ENCODE data around the gene TET2.

The TET2 gene

GRCh38 chr4:105146276-105147015 is at the start of gene TET2:
TSS of gene TET2 (plus strand) at chr4:105146876. CDS start at chr4:105233943, 87,067 bp downstream.
- DNase-seq (ENCODE audit: low spot score), result peak; percentile 75

- no peak for DNase-seq (ENCODE audit: low spot score)
Observed at GRCh38 chr4:105102016-105102415, 44.7 kb upstream of the TET2 start.

DNA sequence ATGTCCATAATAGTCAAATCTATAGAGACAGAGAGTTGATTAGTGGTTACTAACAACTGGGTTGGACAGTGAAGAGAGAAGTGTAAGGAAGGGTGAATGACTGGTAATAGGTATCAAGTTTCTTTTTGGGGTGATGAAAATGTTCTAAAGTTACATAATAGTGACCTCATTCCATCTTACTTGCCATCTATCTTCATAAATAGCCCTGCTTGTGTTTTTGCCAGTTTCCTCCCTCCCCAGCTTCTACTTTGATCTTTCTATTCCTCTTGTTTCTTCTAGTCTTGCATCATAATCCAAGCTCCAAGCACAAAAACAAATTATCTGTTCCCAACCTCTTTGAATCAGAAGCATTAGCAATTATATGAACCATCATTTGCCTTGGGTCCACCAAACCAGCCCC is 40.2 kb upstream of the TET2 start:
- DNase-seq (ENCODE audit: low spot score), result no peak

DNA sequence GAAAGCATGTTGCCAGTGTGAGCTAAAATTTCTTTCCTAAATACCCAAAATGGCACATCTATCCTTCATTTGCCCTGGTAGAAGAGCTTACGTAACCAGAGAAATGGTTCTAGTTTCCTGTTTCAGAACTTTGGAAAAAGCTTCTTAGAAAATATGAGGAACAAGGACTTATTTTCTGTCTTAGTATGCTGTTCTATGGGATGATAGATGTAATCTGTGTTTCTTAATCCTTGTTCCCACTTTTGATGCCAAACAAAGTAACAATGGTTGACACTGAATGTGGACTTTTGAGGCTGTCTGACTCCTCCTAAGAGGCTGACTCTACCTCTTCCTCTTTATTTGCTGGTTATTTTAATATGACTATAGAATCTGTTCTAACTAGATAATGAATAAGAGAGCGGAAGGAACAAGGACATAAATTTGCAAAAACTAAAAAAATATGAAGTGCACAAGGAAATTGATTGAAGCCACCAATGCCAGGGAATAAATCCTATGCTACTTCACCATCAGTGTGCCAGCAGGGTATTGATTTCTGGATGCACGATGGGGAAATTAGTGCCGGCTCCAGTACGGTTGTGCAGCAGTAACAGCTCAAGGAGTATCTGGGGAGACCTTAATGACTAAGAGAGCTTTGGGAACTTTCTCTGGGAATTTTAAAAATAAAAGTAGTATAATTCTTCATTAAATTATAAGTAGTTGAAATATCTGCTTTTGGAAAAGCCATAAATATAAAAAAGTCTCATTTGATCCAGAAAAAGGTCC is 39.4 kb upstream of the TET2 start:
- DNase-seq (ENCODE audit: low spot score), result no peak

DNA sequence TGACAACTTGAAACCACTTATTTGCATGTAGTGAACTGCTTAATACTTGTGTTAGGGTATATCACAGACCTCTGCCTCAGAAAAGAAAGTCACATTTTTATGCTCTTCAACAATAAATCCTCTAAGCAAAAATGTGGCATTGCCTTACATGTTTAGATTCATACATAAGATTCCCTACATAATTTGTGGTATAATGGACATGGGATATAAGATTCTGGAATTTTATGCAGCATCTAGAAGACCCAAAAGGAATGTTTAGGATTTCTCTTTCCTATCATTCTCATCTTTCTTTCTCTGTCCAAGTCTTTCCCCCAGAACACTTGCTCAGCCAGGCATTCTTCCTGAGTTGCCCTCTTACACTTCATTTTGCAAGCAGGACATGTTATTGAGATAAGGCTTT is 37.7 kb upstream of the TET2 start:
- no peak for DNase-seq (ENCODE audit: low spot score)

DNA sequence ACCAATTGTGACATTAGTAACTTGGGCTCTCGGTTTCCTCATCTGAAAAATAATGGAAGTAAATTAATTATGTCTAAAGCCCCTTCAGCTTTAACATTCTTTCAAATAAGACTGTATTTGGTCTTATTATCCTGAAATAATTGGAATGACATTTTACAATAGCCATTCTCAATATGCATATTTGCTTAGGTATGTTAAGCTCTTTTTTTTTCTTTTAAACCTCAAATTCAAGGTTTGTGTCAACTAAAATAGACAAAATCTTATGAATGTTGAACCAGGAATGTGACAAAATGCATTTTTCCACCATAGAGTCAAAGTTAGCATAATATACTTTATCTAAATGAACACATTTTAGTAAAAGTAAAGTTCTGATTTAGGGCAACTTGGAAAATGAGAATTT is 34.4 kb upstream of the TET2 start:
- DNase-seq (ENCODE audit: low spot score), result no peak

DNA sequence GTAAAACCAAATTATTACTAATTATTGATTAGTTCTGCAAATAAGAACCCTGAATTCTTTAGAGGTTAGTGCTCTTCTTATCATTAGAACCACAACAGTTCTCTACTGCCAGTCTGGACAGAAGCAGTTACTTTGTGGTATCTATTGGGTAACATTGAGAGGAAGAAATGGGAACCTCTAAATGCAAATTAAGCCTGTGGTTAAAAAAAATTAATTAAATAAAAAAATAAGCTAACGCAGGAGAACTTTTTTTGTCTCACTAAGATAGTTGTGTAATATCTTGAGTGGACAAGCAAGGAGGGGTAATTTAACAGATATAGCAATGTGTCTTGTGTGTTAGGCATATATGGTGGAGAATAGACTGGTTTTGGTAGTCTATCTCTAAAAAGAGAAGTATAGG is 32.9 kb upstream of the TET2 start:
- no peak for DNase-seq (ENCODE audit: low spot score)

GRCh38 chr4:105116616-105117319 is 29.9 kb upstream of the TET2 start:
- no peak for DNase-seq (ENCODE audit: low spot score)

DNA sequence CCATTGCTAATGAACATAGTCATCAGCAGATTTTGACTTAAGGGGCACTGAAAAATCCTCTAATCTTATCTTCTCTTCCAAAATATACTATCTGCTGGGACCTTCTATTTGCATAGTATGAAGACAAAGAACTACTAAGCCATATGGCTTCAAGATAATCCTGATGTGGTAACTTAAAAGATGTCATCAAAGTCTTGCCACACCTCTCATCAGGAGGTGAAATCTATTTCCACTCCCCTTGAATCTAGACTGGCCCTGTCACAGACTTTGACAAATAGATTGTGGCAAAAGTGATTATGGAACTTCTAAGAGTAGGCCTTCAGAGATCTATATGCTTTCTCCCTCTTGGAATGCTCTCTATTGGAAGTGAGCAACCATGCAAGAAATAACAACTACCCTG is 27.3 kb upstream of the TET2 start:
- no peak for DNase-seq (ENCODE audit: low spot score)

GRCh38 chr4:105120626-105121025 is 26.1 kb upstream of the TET2 start:
- DNase-seq (ENCODE audit: low spot score), result no peak

- no peak for DNase-seq (ENCODE audit: low spot score)
Observed at GRCh38 chr4:105122350-105122749, 24.3 kb upstream of the TET2 start.

DNA sequence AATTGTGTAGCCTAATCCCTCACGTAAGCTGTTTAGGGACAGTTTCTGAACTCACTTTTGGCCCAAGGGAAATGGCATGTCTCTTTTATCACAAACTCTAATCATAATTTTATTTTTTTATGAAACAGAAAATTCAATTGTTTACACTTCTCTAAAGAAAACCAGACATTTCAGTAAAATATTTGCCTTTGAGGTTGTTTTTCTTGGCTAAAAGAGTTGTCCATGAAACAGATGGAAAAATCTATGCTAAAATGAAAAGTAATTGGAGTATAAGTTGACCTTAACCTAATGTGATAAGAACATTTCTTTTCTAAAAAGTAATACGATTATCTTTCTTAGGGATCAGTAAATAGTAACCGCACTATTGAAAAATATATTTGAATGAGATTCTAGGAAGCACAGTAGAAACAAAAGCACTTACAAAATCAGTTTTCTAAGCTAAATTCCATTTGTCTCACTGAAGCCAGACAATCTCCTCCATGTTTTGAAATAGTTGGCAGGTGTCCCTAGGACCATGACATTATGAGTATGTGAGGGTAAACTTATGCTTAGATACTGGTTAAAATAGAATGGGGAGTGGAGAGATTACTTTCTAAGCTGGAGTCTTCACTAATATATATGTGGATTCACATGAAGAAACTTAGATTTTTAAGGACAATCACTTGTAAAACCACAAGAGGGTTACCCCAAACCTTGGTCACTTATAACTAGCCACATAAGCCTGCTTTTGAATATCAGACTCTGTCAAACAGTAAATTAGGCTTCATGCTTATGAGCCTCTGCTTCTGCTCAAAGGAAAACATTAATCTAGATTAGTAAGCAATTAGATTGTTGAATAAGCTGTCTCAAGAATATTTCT is 20.1 kb upstream of the TET2 start:
- DNase-seq (ENCODE audit: low spot score), result no peak

GRCh38 chr4:105127170-105127445 is 19.6 kb upstream of the TET2 start:
- no peak for DNase-seq (ENCODE audit: low spot score)

- DNase-seq (ENCODE audit: low spot score), result no peak
Observed at GRCh38 chr4:105128208-105128607, 18.5 kb upstream of the TET2 start.

DNA sequence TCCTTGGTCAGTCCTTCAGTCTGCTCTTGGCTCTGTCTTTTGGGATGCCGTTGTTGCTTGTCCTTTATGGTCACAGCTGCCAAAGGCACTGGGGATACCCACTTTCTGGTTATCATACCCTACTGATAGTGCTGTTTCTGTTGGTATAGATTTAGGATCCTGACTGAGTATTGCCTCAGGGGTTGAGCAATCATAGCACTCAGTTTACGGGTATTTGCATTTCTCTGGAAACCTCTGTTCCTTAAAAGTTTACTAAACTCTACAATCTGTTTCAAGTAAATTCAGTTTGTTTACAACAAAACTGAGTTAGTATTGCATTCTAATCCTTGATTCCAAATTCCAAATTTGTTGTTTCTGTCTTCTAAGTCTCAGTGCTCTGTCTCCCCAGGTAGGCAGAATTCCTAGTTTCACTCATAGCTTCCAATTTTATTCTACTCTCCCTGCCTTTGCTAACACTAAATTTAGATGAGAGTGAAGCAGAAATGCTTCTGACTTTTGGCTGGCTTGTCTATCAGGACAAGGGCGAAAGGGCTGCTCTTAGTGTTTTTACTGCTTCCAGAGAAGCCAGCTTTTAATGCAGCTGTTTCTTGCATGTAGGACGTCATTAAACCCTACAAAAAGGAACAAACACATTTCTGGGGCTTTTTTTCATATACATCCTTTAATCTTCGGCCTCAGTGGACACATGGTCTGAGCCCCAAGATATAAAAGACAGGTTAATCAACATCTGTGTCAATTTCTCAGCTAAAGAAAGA is 17.2 kb upstream of the TET2 start:
- no peak for DNase-seq (ENCODE audit: low spot score)

- DNase-seq (ENCODE audit: low spot score), result no peak
Observed at GRCh38 chr4:105130945-105131344, 15.7 kb upstream of the TET2 start.

DNA sequence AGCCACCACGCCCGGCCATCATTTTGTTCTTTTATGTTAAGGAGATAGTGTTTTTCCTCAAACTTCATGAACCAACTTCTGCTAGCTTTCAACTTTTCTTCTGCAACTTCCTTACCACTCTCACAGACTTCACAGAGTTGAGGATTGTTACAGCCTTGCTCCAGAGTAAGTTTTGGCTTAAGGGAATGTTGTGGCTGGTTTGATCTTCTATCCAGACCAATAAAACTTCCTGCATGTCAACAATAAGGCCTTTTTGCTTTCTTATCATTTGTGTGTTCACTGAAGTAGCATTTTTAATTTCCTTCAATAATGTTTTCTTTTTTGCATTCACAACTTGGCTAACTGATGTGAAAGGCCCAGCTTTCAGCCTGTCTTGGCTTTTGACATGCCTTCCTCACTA is 12.7 kb upstream of the TET2 start:
- no peak for DNase-seq (ENCODE audit: low spot score)

DNA sequence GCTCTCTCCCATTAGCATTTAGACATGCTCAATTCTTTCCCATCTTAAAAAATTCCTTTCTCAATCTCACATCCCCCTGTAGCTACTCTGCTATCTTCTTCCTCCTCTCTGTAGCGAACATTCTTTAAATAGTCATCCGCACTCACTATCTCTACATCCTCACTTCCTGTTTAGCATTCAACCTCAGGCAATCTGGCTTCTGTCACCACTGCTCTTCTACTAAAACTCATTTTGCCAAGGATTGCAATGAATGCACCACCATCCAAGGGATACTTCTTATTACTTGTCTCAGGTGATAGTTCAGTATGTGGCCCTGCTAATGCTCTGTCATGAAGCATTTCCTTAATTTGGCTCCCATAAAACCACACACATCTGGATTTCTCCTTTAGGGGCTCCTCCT is 10.9 kb upstream of the TET2 start:
- no peak for DNase-seq (ENCODE audit: low spot score)

DNA sequence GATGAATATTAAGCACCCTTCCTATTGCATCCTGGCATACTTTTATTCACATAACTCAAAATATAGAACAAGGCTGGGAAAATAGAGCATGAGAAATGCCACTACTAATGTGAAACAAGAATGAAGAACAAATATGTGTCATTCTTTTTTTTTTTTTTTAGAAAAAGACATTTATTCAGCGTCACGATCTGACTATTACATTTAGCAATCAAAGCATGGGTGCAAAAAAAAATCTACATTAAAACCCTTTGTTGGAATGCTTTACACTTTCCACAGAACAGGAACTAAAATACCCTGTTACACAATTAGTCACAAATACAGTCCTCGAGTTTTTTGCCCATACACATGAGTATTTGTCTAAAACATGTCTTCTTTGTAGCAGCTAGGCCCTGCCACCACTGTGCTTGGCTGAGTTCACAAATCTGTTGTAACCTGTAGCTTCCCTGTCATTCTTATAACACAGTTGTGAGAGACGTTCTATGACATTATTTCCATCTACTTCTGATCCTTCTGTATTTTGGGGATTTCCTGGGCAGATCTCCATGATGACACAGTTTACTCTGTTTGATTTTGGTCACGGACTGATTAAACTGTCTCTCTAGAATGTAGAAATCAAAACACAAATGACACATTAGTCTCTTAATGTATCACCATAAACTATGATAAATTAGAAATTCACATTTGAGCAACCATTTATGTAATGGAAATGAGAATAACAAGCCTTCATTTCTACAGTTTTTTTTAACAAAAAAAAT is 9.4 kb upstream of the TET2 start:
- no peak for DNase-seq (ENCODE audit: low spot score)

DNA sequence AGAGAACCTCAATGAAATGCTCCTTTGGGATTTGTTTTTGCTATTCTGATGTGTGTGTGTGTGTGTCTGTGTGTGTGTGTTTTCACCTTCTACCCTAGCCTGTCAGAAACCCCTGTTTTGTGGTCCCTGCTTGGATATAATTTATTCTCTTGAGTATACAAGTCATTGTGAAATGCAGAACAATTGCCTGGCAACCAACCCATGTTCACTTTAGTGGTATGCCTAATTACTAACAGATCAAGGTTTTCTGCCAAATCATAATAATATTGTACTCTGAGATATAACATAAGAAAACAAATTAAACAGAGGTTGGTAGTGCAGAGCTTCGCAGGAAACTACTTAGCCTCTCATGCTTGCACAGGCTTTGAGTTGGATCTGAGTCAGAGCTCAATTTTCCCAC is 7.0 kb upstream of the TET2 start:
- DNase-seq (ENCODE audit: low spot score), result no peak

All from CD4-positive, alpha-beta T cell treated with Interleukin-6 at 100 ng/mL for 8 hours (primary cell).